Measurements from ENCODE around the gene PLA2G6.

Gene PLA2G6

DNA sequence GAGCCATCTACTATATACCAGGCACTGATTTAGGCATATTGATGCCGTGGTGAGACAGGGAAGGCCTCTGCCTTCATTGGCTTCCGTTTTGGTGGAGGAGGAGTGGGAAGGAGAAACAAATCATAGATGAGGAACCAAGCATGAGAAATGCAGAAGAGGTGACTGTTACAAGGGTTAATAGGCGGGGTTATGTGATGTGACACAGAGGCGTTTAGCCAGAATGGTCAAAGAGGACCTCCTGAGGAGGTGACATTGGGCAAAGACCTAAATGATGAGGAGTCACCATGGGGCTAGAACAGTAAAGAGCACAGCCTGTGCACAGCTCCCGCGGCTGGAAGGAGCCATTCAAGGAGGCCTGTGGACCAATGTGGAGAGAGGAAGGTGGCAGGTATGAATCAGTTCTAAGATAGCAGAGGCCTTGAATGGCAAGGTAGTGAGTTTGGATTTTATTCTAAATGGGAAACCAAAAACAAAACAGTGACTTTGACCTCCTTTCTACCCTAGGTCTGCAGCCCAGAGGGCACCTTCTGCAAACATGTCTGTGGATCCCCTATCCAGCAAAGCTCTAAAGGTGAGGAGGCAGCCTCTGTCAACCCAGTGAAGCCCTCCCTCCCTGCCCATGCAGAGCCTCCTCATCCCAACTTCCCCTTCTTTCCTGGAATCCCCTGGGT, 31.8 kb upstream of the PLA2G6 start:
- no peak for DNase-seq

DNA sequence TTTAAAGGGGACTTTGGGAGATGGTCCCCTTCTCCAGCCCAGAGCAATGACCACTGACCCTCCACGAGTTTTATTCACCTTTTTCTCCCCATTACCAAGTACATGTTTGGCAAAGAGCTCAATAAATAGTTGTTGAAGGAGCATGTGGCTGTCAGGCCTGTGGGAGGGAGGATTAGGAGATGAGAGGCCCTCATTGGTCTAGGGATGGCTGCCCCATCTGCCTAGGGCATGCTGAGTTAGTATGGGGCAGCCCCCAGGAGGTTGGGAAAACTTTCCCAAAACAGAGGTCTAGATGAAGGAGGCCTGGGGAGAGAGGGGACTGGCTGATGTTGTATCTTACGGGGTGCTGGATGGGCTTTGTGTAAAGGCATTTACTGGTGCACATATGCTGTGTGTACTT, 30.8 kb upstream of the PLA2G6 start:
- DNase-seq: no peak

DNA sequence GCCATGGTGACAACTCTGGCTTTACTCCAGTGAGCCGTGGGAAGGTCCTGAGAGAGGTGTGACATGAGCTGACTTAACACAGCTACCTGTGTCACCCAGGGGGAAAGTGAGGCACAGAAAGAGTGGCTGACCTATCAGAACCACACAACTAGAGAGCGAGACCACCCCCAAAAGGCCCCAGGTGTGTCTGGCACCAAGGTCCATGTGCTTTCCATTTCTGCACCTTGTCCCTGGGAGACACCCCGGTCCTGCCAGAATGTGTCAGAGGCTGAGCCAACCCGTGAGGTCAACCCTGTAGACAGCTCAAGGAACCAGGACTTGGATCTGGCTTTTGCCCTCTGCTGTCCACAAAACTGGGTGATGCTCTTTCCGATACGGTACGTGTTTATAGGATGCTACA, 29.9 kb upstream of the PLA2G6 start:
- no peak for DNase-seq

DNA sequence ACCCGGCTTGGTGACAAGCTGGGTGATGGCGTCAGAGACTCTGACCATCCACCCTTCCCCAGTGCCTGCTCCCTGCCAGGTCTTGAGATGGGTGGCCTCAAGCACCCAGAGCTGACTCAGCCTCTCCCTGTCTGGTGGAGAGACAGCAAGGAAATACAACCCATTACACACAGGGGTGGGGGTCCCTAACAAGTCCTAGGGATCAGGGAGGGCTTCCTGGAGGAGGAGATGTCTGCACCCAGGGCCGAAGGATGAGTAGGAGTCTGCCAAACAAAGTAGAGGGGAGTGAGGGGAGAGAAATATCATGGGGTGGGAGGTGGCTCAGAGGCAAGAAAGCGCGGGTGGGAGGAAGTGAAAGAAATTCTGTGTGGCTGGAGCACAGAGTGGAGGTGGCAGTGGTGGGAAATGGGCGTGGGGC, 26.9 kb upstream of the PLA2G6 start:
- no peak for DNase-seq

DNA sequence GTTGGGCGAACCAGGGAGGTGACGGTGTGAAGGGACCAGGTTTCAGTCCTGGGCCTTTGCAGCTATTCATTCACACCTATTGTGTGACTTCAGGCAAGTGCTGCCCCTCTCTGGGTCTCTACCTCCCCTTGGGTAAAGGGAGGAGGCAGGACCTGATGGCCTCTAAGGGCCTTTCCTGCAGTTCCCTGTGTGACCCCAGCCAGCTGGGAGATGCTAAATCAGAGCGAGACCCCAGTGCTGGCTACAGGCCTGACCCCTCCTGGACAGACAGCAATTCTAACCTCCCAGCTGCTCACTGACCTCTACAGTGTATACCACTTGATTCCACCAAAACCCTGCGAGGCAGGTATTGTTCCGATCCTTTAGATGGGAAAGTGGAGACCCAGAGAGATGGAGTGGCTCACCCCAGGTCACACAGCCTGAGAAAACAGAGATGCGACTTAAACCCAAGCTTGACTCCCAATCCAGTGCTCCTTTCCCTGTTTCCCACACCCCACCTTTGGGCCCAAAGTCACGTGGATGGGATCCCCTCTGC, 26.3 kb upstream of the PLA2G6 start:
- DNase-seq: no peak

DNA sequence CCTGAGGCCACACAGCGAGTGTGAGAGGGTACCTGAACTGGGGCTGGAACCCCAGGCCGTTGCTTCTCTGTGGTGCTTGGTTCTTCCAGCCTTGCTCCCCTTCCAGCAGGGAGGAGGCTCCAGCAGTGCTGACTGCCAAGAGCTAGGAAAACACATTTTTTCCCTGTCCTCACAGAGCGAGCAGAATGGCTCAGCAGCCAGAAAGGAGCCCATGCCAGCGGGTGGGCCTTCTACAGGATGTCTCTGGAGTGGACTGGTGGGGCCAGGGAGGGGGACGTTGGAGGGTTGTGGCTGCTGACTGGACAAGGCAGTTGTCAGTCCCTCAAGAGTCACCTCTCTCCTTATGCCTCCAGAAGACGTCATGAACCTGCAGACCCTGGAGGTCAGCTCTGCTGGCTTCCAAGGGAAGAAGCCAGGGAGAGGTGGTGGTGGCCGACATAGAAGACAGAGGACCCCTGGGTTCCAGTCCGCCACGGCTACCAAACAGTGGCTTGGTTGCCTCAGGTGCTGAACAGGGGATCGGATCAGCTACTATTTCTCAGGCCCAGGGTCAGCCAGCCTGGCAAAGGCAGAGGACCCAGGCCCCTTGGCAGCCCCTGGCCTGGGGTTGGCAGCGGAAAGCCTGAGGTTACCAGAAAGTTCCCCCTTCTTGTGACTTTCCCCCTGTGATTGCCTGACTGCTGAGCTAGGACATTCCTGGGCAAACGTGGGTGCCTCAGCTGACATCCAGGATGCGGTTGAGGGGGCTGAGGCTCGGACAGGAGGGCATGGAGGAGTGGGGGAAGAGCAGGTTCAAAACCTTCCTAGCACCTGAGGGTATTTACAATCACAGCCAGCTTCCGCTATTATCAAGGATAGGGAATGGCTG, 23.9 kb upstream of the PLA2G6 start:
- DNase-seq: no peak

DNA sequence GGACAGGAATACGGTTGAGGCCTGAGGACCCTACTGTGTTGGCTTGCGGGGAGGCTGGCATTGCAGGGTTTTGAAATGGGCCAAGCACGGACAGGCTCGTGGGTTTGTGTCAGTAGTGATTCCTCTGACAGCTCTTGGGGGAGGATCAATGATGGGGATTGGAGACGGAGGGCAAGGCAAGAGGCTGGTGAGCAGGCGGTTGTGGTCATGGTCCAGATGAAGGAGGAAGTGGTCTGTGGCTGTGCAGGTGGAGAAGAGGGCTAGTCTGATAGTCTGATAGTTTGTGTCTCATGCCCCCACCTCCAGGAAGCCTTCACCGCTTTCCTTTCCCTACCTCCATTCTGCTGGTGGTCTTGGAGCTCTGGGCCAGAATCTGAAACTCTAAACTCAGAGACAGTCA, 23.2 kb upstream of the PLA2G6 start:
- DNase-seq: no peak

DNA sequence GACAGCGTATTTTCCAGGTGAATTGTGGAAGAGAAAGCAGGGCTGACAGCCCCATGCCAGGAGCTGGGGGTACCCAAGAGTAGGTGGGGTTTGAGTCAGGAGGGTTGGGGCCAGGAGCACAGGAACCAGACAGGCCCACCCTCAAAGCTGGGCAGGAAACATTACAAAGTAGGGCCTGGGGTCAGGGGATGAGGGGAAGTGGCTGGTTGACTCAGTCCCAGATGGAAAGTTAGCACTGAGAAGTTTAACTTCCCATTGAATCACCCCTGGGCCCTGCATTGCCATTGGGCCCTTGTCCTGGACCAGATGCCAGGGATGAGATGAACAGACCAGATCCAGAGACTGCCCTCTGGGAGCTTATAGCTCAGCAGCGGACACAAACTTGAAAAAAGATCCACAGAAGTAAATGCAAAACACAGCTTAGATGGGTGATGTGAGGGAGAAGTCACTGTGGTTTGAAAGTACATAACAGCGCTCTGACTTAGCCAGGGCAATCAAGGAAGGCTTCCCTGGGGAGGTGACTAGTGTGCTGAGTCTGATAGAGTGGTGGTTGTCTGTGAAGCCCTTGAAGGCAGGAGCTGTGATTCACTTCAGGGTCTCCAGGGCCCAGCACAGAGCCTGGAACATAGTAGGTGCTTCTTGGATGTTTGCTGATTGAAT, 22.4 kb upstream of the PLA2G6 start:
- DNase-seq: no peak

- no peak for DNase-seq
Observed at GRCh38 chr22:38203090-38203810, 21.6 kb upstream of the PLA2G6 start.

DNA sequence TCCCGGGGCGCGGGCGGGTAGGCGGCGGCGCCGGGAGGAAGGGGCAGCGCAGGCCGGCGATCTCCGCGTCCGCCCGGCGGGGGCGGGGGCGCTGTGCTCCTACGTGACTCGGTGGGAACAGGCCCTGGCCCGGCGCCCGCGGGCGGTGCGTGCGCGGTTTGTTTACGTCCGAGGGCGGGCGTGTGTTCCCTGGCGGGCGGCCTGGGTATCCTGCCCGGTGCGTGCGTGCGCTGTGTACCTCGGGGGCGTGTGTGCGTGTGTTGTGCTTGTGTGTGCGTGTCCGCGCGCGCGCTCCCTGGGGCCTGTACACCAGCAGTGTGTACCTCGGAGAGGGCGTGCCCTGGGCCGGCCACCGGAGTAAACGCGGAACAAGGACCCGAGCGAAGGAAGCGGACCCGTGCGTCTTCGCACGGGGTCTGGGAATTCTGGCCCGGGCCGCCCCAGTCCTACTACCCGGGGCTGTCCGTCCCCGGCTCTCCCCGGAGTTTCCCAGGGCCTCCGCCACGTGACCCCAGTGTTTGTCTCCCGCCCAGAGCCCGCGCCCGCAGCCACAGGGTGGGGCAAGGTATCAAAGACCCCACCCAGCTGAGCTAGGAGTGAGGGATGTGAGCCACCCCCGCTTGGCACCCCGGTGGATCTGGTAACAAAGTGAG, 20.9 kb upstream of the PLA2G6 start:
- DNase-seq: peak; percentile 39

- peak; percentile 82 for DNase-seq
Observed at GRCh38 chr22:38201711-38202436, 20.2 kb upstream of the PLA2G6 start, which contains the start of gene MAFF. Gene MAFF (plus strand): TSS chr22:38201994. CDS start chr22:38213854, 11,860 bp downstream.

GRCh38 chr22:38201371-38201710, 19.7 kb upstream of the PLA2G6 start:
- no peak for DNase-seq

DNA sequence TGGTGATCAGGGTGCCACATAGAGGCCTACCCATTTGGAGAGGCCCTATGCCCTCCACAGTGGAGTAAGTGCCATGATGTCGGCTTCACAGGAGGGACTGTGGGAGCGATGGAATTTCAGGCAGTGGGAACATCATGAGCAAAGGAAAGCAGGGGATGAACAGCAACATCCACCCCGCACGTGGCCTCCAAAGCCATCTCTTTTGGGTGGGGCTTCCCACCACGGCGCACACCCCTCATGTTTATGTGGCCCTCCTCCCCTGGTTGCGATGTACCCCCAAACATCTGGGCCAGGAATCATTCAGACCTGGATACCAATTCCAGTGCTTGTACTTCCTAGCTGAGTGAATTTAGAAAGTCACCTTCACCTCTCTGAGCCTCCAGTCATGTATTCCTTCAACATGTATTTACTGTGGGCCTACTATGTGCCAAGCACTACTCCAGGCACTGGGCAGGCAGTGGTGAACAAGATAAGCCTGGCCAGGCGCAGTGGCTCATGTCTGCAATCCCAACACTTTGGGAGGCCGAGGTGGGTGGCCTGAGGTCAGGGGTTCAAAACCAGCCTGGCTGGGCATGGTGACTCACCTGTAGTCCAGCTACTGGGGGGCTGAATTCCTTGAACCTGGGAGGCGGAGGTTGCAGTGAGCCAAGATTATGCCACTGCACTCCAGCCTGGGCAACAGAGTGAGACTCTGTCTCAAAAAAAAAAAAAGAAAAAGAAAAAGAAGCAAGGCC, 18.4 kb upstream of the PLA2G6 start:
- no peak for DNase-seq

DNA sequence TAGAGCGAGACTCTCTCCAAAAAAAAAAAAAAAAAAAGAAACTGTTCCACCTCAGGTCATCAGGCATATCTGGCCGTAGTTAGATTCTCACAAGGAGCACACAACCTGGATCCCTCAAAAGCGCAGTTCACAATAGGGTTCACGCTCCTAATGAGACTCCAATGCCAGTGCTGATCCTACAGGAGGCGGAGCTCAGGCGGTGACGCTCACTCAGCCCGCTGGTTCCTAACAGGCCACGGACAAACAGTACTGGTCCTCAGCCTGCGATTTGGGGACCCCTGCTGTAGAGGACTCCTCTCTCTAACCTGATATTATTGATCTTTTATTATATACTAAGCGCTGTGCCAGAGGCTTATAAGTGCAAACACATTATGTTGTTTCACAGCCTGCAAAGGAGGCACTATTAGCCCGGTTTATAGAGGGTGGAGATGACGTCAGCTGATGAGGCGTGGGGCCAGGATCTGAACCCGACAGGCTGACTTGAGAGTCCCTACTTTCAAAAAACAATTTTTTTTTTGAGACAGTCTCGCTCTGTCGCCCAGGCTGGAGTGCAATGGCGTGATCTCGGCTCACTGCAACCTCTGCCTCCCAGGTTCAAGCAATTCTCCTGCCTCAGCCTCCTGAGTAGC, 15.3 kb upstream of the PLA2G6 start:
- no peak for DNase-seq

- no peak for DNase-seq
Observed at GRCh38 chr22:38193580-38193979, 11.9 kb upstream of the PLA2G6 start.

- no peak for DNase-seq
Observed at GRCh38 chr22:38192475-38192863, 10.8 kb upstream of the PLA2G6 start.

DNA sequence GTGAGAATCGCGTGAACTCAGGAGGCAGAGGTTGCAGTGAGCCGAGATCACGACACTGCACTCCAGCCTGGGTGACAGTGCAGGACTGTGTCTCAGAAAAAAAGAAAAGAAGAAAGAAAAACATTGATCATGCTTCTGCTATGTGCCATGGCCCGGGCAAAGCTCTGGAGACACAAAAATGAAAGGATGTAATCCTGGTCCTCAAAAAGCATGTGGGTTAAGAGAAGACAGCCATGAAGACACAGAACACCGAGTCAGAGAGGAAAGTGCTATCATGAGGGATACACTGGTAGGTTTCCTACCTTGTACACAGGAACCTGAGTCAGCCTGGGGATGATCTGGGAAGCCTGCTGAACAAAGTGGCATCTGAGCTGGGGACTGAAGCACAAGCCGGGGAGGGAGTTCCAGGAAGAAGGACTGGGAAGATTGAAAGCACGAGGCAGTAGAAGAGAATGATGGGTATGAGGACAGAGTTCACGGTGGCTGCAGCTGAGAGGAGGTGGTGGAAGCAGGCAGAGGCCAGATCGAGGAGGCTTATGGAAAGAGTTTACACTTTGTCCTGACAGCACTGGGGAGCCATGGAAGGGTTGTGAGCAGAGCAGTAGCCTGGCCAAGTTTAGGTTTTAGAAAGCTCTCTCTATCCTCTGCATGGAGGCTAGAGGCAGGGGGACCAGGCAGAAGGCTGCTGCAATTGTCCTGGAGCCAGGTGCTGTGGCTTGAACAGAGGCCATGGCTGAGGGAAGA, 10.3 kb upstream of the PLA2G6 start:
- DNase-seq: no peak

- DNase-seq: no peak
Observed at GRCh38 chr22:38191055-38191454, 9.4 kb upstream of the PLA2G6 start.

DNA sequence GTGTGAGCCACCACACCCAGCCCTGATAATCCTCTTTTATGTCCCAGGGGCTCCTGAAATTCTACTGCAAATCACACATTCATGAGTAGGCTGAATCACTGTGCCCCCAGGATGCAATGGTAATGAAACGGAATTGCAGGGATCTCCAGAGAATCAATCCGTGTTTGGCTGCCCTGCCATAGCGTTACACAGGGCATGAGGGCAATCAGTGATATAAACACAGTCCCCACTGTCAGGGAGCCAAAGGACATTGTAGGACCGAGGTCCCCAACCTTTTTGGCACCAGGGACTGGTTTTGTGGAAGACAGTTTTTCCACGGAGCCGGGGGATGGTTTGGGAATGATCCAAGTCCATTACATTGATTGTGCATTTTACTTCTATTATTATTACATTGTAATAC, 9.0 kb upstream of the PLA2G6 start:
- DNase-seq: no peak

DNA sequence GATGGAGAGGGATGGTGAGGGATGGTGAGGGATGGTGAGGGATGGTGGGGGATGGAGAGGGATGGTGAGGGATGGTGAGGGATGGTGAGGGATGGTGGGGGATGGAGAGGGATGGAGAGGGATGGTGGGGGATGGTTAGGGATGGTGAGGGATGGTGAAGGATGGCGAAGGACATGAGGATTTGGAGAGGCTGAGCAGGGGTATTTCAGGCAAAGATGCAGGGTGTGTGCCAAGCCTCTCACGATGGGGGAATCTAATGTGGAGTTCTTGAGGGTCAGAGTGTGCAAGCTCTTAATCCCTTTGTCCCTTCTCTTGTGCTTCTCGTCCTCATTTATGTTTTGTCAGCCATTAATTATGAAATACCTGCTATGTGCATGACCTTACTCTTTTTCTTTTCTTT, 7.5 kb upstream of the PLA2G6 start:
- no peak for DNase-seq

All from activated CD4-positive, alpha-beta T cell treated with anti-CD3 and anti-CD28 coated beads, Interleukin-2, amount 50 U/mL, for 1 hour (primary cell).